ENCODE results near the gene KBTBD12.

KBTBD12 gene

GRCh38 chr3:128021768-128022372 is 106.8 kb downstream of the KBTBD12 start:
- DNase-seq: no peak

- no peak for DNase-seq
Measured at GRCh38 chr3:128033102-128033501, 118.1 kb downstream of the KBTBD12 start.

GRCh38 chr3:128036119-128036518 is 121.1 kb downstream of the KBTBD12 start:
- DNase-seq: no peak
